H1 (cell line): Measurements from ENCODE around the gene ADCK1. TPM values are rescaled to one million over a fixed set of nuclear protein-coding genes. Genes with fewer than 3 reads are reported as not detected.

ENCODE experiments used
- E2F6 ChIP-seq: IDR thresholded peaks from 2 replicates; pipeline ENCODE4 v1.6.1; 2012; ENCODE audit warnings: inconsistent platforms
- GABPA ChIP-seq: IDR thresholded peaks from 2 replicates; pipeline ENCODE4 v1.6.1; 2011; ENCODE audit warnings: mild to moderate bottlenecking, low read length, moderate library complexity, borderline replicate concordance; ENCODE audit not compliant: insufficient read depth
- NANOG ChIP-seq: IDR thresholded peaks from 2 replicates; pipeline ENCODE4 v1.6.1; 2011; ENCODE audit warnings: low read length, low read depth, mild to moderate bottlenecking, inconsistent platforms; ENCODE audit not compliant: insufficient read depth, poor library complexity, severe bottlenecking
- NRF1 ChIP-seq: IDR thresholded peaks from 2 replicates; pipeline ENCODE4 v1.6.1; 2011; ENCODE audit warnings: mild to moderate bottlenecking, low read depth, low read length, improper control_type of control experiment
- POLR2AphosphoS5 ChIP-seq: IDR thresholded peaks from 2 replicates; pipeline ENCODE4 v1.6.1; 2011; ENCODE audit warnings: low read depth, low read length
- POU5F1 ChIP-seq: IDR thresholded peaks from 2 replicates; pipeline ENCODE4 v1.6.1; 2011; ENCODE audit warnings: low read depth, mild to moderate bottlenecking, low read length, moderate library complexity
- RAD21 ChIP-seq, 2 experiments: IDR thresholded peaks in 1 of 2; conservative IDR thresholded peaks in 1 of 2; 2 replicates each; pipeline ENCODE4 v1.6.1; 2011; ENCODE audit warnings: low read depth in 2 of 2, low read length in 2 of 2, improper control_type of control experiment in 1 of 2, inconsistent platforms in 1 of 2, mild to moderate bottlenecking in 1 of 2, moderate library complexity in 1 of 2
- RNF2 ChIP-seq: fragments of 200-900, 300-1000 bp; sonication (generic); IDR thresholded peaks from 2 replicates; pipeline ENCODE4 v1.7.1; 2016; ENCODE audit warnings: borderline replicate concordance, low read depth, mild to moderate bottlenecking, antibody characterized with exemption, low read length; ENCODE audit not compliant: poor library complexity, severe bottlenecking; ENCODE audit errors: missing control alignments
- RXRA ChIP-seq: IDR thresholded peaks from 2 replicates; pipeline ENCODE4 v1.6.1; 2011; ENCODE audit warnings: low read depth, mild to moderate bottlenecking, low read length, moderate library complexity; ENCODE audit not compliant: insufficient read depth
- SAP30 ChIP-seq: fragments of 300-600 bp; sonication (generic); IDR thresholded peaks from 2 replicates; pipeline ENCODE4 v1.7.1; 2012; ENCODE audit warnings: low read length, moderate library complexity, mild to moderate bottlenecking, inconsistent platforms; ENCODE audit not compliant: insufficient read depth, insufficient replicate concordance
- SIX5 ChIP-seq: IDR thresholded peaks from 2 replicates; pipeline ENCODE4 v1.6.1; 2011; ENCODE audit warnings: mild to moderate bottlenecking, low read depth, low read length
- TBP ChIP-seq: IDR thresholded peaks from 2 replicates; pipeline ENCODE4 v1.6.1; 2011; ENCODE audit warnings: low read depth, low read length, improper control_type of control experiment
- ZNF274 ChIP-seq: IDR thresholded peaks from 2 replicates; pipeline ENCODE4 v1.7.0; 2012; ENCODE audit warnings: low read length, borderline replicate concordance; ENCODE audit errors: extremely low read depth
- polyA plus RNA-seq, 7 experiments: library from polyadenylated mRNA; depleted of rRNA in 3 of 7; stranded (reverse) in 5 of 7; unstranded in 2 of 7; fragments of >200 nt in 5 of 7; fragments of 200-250 nt in 2 of 7; gene quantifications; 1 replicate in 5 of 7; 2 replicates in 1 of 7; 4 replicates in 1 of 7; pipeline versions ENCODE4 v1.2.1 to v1.2.3, GENCODE V29; 2011 to 2013; ENCODE audit warnings: missing spikeins in 2 of 7, mixed read lengths in 2 of 7
- total RNA-seq: library from RNA; stranded (reverse); fragmentation: NEBNext Ultra II Directional; extraction: Animal tissue kit (Norgen Biotek cat#: 25700); gene quantifications from 2 replicates; pipeline ENCODE4 v1.2.1, GENCODE V29; 2021

ADCK1 gene
- total and polyA plus RNA-seq, 2 of the 8 experiments (the other 6 are each of a cell fraction or from before 2014, with no cell fraction given) = 11.0 to 16.8 TPM

- TF ChIP-seq E2F6 (0 out of 2 replicates have a peak, but pooled peaks have one; percentile 7), SIX5 (peak; percentile 80), RNF2 (no peak), GABPA (no peak), RAD21 (IDR thresholded peaks at IDR 0.05 in 1 of 2, conservative IDR thresholded peaks at IDR 0.05 in 1 of 2; ENCODE audit: low read depth in 2 of 2, low read length in 2 of 2) (peak; percentile 39 to 47), POLR2AphosphoS5 (no peak), NANOG (no peak), NRF1 (peak; percentile 90), POU5F1 (no peak), ZNF274 (no peak), RXRA (no peak), TBP (peak; percentile 13; the same call in 1 of the 2 replicates), SAP30 (peak; percentile 19)
- TF ChIP-seq, all 59 proteins: peak for 10
Observed at GRCh38 chr14:77761205-77761931, 38.5 kb upstream of the ADCK1 start (continued).
